OCI-LY7 (cell line): ENCODE data around the gene TCAF2. TPM values are rescaled to one million over a fixed set of nuclear protein-coding genes. Genes with fewer than 3 reads are reported as not detected.
"Not testable (repeated sequence)": the region's sequence is repeated elsewhere in the genome, so short reads cannot be mapped to it uniquely, and the experiment has no call there.

Experiments used
- Bru-seq: library from RNA; stranded (reverse); fragments of 400-500 nt; gene quantifications from one replicate; lab custom pipeline; 2021; lab: Mats Ljungman, UMichigan
- BruChase-seq, 2 experiments: library from RNA; stranded (reverse); fragments of 400-500 nt; gene quantifications; one replicate each; lab custom pipeline; 2021; lab: Mats Ljungman, UMichigan
- BruUV-seq: library from RNA; stranded (reverse); fragments of 400-500 nt; replicated peaks from 2 replicates; lab custom pipeline; 2021; lab: Mats Ljungman, UMichigan
- CTCF ChIA-PET: fragments of 300-600 bp; sonication (Branson Sonifier 250); formaldehyde crosslinking; loops from one replicate; lab custom pipeline; 2022; ENCODE audit warnings: antibody characterized with exemption; ENCODE audit not compliant: unreplicated experiment; lab: Charles Lee
- POLR2A ChIA-PET: fragments of 300-600 bp; sonication (Branson Sonifier 250); formaldehyde crosslinking; loops from one replicate; lab custom pipeline; 2022; ENCODE audit warnings: antibody characterized with exemption; lab: Charles Lee
- DNase-seq: peaks from one replicate; pipeline ENCODE4 v3.0.0-alpha.2; 2015; ENCODE audit warnings: low spot score
- H2AFZ ChIP-seq: fragments of 200-600 bp; sonication (generic), shearing (Covaris generic); 2 replicates; pipeline ENCODE4 v1.6.1; 2014; ENCODE audit warnings: mild to moderate bottlenecking, antibody characterized with exemption, low read length, moderate library complexity
- H3K27ac ChIP-seq: fragments of 200-600 bp; sonication (generic); 2 replicates; pipeline ENCODE4 v1.5.1; 2014; ENCODE audit warnings: mixed run types, low read depth, mild to moderate bottlenecking, moderate library complexity, low read length, inconsistent platforms; ENCODE audit not compliant: poor library complexity, severe bottlenecking
- H3K36me3 ChIP-seq: fragments of 200-600 bp; sonication (generic); 2 replicates; pipeline ENCODE4 v1.6.1; 2014; ENCODE audit warnings: mild to moderate bottlenecking, antibody characterized with exemption, low read length, moderate library complexity, mixed read lengths; ENCODE audit not compliant: insufficient read depth
- H3K4me1 ChIP-seq: fragments of 200-600 bp; sonication (generic); 2 replicates; pipeline ENCODE4 v1.5.1; 2014; ENCODE audit warnings: mild to moderate bottlenecking, low read length; ENCODE audit not compliant: insufficient read depth, poor library complexity, severe bottlenecking
- H3K4me2 ChIP-seq: fragments of 200-600 bp; sonication (generic); 2 replicates; pipeline ENCODE4 v1.6.1; 2014; ENCODE audit warnings: mild to moderate bottlenecking, low read length
- H3K4me3 ChIP-seq: fragments of 200-600 bp; sonication (generic); 2 replicates; pipeline ENCODE4 v1.5.1; 2014; ENCODE audit warnings: mild to moderate bottlenecking, low read depth, low read length; ENCODE audit not compliant: poor library complexity, severe bottlenecking
- H3K79me2 ChIP-seq: fragments of 200-600 bp; sonication (generic); 2 replicates; pipeline ENCODE4 v1.6.1; 2016; ENCODE audit warnings: low read depth, mild to moderate bottlenecking, low read length, moderate library complexity, mixed read lengths; ENCODE audit not compliant: insufficient read depth
- H3K9me2 ChIP-seq: fragments of 200-600 bp; sonication (generic); 2 replicates; pipeline ENCODE4 v1.6.1; 2016; ENCODE audit warnings: mild to moderate bottlenecking, low read length, mixed read lengths; ENCODE audit not compliant: insufficient read depth
- H3K9me3 ChIP-seq: fragments of 200-600 bp; sonication (generic); 2 replicates; pipeline ENCODE4 v1.6.1; 2014; ENCODE audit warnings: mild to moderate bottlenecking, mixed run types, low read length, mixed read lengths
- H4K20me1 ChIP-seq: fragments of 200-600 bp; sonication (generic); 2 replicates; pipeline ENCODE4 v1.6.1; 2014; ENCODE audit warnings: mild to moderate bottlenecking, antibody characterized with exemption, low read length, moderate library complexity, mixed read lengths; ENCODE audit not compliant: insufficient read depth
- intact Hi-C: fragments of 100-400 bp; cut with micrococcal nuclease; formaldehyde crosslinking; loops from one replicate; pipeline ENCODE4 v1.10.0; 2022; ENCODE audit not compliant: unreplicated experiment
- long read RNA-seq: library from polyadenylated mRNA; stranded (forward); transcript quantifications from one replicate; pipeline ENCODE4 v2.0.0, GENCODE V29; 2022
- total RNA-seq, 2 experiments: library from RNA; depleted of rRNA in 1 of 2; stranded (reverse); fragments of >200 nt in 1 of 2; shearing (Covaris generic) in 1 of 2; gene quantifications; 2 replicates each; pipeline ENCODE4 v1.2.3, GENCODE V29; 2014 to 2022

TCAF2 gene
- total RNA-seq (2014; rRNA removed; shearing (Covaris generic)): 0.50 TPM in 1 of 2 replicates, not detected in the other
- 0.27 and 0.42 TPM in 2 replicates for total RNA-seq (2022)
- Bru-seq, nascent RNA: percentile 2 among the genes with signal in this experiment
- percentile 5 among the genes with signal in this experiment for BruChase-seq, experiment 1, labeled RNA remaining after a 6-hour chase
- percentile 3 among the genes with signal in this experiment for BruChase-seq, experiment 2, labeled RNA remaining after a 2-hour chase
- long read RNA-seq: 0 reads

- POLR2A ChIA-PET, H3K4me3 ChIP-seq, H2AFZ ChIP-seq, H4K20me1 ChIP-seq, H3K79me2 ChIP-seq, H3K9me2 ChIP-seq, H3K4me1 ChIP-seq, H3K27ac ChIP-seq, intact Hi-C loops, H3K36me3 ChIP-seq, H3K9me3 ChIP-seq, DNase-seq, CTCF ChIA-PET, BruUV-seq, H3K4me2 ChIP-seq: not testable (repeated sequence)
Measured at GRCh38 chr7:143620646-143621045, at the start of gene TCAF2. Gene TCAF2, plus strand, starts transcription at chr7:143620974.

- BruUV-seq, CTCF ChIA-PET, POLR2A ChIA-PET: not testable (repeated sequence)
Measured at GRCh38 chr7:143571501-143571900, 49.3 kb upstream of the TCAF2 start, which contains the start of gene CTAGE15. Gene CTAGE15, plus strand, starts transcription at chr7:143571801. Its CDS starts 17 bp downstream, at chr7:143571818.

DNA sequence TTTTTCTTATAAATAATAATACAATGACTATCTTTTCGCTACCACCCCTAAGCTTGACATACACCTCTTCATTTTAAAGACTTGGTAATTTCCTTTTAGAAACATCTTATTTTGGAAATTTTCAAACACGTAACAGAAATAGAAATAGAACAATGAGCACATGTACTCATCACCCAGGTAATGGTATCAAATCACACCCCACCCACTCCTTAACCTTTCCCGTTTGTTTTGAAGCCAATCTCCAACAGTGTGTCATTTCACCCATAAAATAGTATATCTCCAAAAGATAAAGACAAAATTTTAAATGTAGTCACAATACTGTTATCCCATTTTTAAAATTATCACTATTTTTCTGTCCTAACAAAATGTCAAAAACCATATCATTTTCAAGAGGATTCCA is 32.6 kb upstream of the TCAF2 start:
- DNase-seq, H3K79me2 ChIP-seq, H2AFZ ChIP-seq, H3K9me2 ChIP-seq, H3K36me3 ChIP-seq, BruUV-seq, H3K9me3 ChIP-seq, POLR2A ChIA-PET, intact Hi-C loops, H3K27ac ChIP-seq, H3K4me1 ChIP-seq, H3K4me3 ChIP-seq, H3K4me2 ChIP-seq, CTCF ChIA-PET, H4K20me1 ChIP-seq: not testable (repeated sequence)

More at GRCh38 chr7:143571501-143571900, 49.3 kb upstream of the TCAF2 start, which contains the start of gene CTAGE15:
- H3K4me3 ChIP-seq, H3K79me2 ChIP-seq, H3K9me3 ChIP-seq, DNase-seq, H3K27ac ChIP-seq, H3K9me2 ChIP-seq, H3K4me1 ChIP-seq, H4K20me1 ChIP-seq, H3K36me3 ChIP-seq, H3K4me2 ChIP-seq, intact Hi-C loops, H2AFZ ChIP-seq: not testable (repeated sequence)

GRCh38 chr7:143589897-143590296 is 30.9 kb upstream of the TCAF2 start:
- BruUV-seq, H3K4me3 ChIP-seq, DNase-seq, H3K4me2 ChIP-seq, CTCF ChIA-PET, H3K4me1 ChIP-seq, H3K79me2 ChIP-seq, H3K36me3 ChIP-seq, H2AFZ ChIP-seq, H4K20me1 ChIP-seq, H3K27ac ChIP-seq, H3K9me3 ChIP-seq, H3K9me2 ChIP-seq, intact Hi-C loops, POLR2A ChIA-PET: not testable (repeated sequence)

DNA sequence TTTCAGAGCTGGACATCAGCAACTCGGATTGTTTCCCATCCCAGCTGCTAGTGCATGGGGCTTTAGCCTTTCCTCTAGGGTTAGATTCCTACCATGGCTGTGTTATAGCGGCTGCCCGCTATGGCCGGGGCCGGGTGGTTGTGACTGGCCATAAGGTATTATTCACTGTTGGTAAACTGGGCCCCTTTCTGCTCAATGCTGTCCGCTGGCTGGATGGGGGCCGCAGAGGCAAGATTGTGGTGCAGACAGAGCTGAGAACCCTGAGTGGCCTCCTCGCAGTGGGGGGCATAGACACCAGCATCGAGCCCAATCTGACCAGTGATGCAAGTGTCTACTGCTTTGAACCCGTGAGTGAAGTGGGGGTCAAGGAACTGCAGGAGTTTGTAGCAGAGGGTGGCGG is 22.7 kb upstream of the TCAF2 start:
- POLR2A ChIA-PET, H3K36me3 ChIP-seq, H2AFZ ChIP-seq, CTCF ChIA-PET, H3K4me1 ChIP-seq, H3K9me2 ChIP-seq, H3K4me3 ChIP-seq, H3K79me2 ChIP-seq, H4K20me1 ChIP-seq, DNase-seq, H3K27ac ChIP-seq, intact Hi-C loops, BruUV-seq, H3K9me3 ChIP-seq, H3K4me2 ChIP-seq: not testable (repeated sequence)

GRCh38 chr7:143603549-143603948 is 17.2 kb upstream of the TCAF2 start:
- H3K9me3 ChIP-seq, H3K4me3 ChIP-seq, H3K79me2 ChIP-seq, DNase-seq, BruUV-seq, H3K27ac ChIP-seq, CTCF ChIA-PET, intact Hi-C loops, H3K9me2 ChIP-seq, H2AFZ ChIP-seq, H4K20me1 ChIP-seq, H3K4me2 ChIP-seq, H3K36me3 ChIP-seq, H3K4me1 ChIP-seq, POLR2A ChIA-PET: not testable (repeated sequence)
